ENCODE results near the gene TBC1D22A.

DNA sequence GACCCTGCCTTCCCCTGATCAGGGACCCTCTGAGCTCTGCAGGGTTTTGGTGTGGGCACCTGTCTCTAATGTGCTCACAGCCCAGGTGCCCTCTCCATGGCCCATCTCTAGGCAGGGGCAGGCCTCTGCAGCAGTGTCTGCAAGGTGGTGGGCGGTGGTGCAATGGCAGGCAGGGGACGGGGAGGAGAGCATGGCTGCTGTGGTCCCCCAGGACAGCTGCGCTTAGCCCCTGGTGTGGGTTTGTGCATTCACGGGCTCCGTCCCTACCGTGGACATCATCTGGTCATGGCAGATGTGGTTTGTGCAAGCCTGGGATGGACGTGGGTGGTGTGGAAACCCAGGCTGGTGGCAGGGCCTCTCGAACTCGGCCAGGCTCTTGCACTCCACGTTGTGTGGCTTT is 443.1 kb downstream of the TBC1D22A start:
- TF ChIP-seq, protein P1, sequence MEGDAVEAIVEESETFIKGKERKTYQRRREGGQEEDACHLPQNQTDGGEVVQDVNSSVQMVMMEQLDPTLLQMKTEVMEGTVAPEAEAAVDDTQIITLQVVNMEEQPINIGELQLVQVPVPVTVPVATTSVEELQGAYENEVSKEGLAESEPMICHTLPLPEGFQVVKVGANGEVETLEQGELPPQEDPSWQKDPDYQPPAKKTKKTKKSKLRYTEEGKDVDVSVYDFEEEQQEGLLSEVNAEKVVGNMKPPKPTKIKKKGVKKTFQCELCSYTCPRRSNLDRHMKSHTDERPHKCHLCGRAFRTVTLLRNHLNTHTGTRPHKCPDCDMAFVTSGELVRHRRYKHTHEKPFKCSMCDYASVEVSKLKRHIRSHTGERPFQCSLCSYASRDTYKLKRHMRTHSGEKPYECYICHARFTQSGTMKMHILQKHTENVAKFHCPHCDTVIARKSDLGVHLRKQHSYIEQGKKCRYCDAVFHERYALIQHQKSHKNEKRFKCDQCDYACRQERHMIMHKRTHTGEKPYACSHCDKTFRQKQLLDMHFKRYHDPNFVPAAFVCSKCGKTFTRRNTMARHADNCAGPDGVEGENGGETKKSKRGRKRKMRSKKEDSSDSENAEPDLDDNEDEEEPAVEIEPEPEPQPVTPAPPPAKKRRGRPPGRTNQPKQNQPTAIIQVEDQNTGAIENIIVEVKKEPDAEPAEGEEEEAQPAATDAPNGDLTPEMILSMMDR (IDR thresholded peaks at IDR 0.05; ENCODE audit: insufficient read depth, low read depth, low read length) = no peak
- TF ChIP-seq EZH2 (IDR thresholded peaks at IDR 0.05; ENCODE audit: insufficient read depth, low read length) = no peak

Data from astrocyte (in vitro differentiated cells and primary cell).